D341Med (cell line): ENCODE results near the gene SSC5D.

ENCODE experiments used
- DNase-seq: peaks from one replicate; pipeline ENCODE4 v3.0.0; 2012; ENCODE audit warnings: low spot score

SSC5D gene

GRCh38 chr19:55455576-55456235 lies 32.5 kb upstream of the SSC5D start:
- no peak for DNase-seq

- DNase-seq = no peak
Observed at GRCh38 chr19:55456347-55456746, 31.9 kb upstream of the SSC5D start.

- no peak for DNase-seq
Observed at GRCh38 chr19:55457683-55458457, 30.4 kb upstream of the SSC5D start.

- DNase-seq = no peak
Observed at GRCh38 chr19:55459551-55459949, 28.7 kb upstream of the SSC5D start.

GRCh38 chr19:55459950-55460657 lies 28.1 kb upstream of the SSC5D start:
- DNase-seq = no peak

- DNase-seq = peak; percentile 83
Observed at GRCh38 chr19:55460670-55461258, 27.5 kb upstream of the SSC5D start.

- peak; percentile 98 for DNase-seq
Observed at GRCh38 chr19:55461259-55461973, 26.8 kb upstream of the SSC5D start, which contains the start of gene ISOC2. ISOC2 (minus strand) TSS chr19:55461642; CDS start chr19:55456486, 5,156 bp downstream.

- no peak for DNase-seq
Observed at GRCh38 chr19:55461974-55462626, 26.1 kb upstream of the SSC5D start.

GRCh38 chr19:55462722-55463121 lies 25.5 kb upstream of the SSC5D start:
- no peak for DNase-seq

GRCh38 chr19:55463583-55464031 lies 24.6 kb upstream of the SSC5D start:
- no peak for DNase-seq

GRCh38 chr19:55464039-55464661 lies 24.1 kb upstream of the SSC5D start:
- DNase-seq = no peak

- DNase-seq = no peak
Observed at GRCh38 chr19:55464662-55465054, 23.6 kb upstream of the SSC5D start, which contains the start of gene C19orf85. C19orf85 (minus strand) TSS chr19:55464751; CDS start chr19:55464554, 197 bp downstream.

- no peak for DNase-seq
Observed at GRCh38 chr19:55465460-55466240, 22.6 kb upstream of the SSC5D start.

GRCh38 chr19:55466241-55466614 lies 22.0 kb upstream of the SSC5D start:
- DNase-seq = no peak

GRCh38 chr19:55467236-55468053 lies 20.8 kb upstream of the SSC5D start:
- DNase-seq = peak; percentile 89

GRCh38 chr19:55468054-55468393 lies 20.2 kb upstream of the SSC5D start:
- DNase-seq = no peak

- no peak for DNase-seq
Observed at GRCh38 chr19:55471266-55471665, 17.0 kb upstream of the SSC5D start.

- no peak for DNase-seq
Observed at GRCh38 chr19:55472463-55472862, 15.8 kb upstream of the SSC5D start.
